ENCODE data around the gene GATD1. TPM values are rescaled to one million over a fixed set of nuclear protein-coding genes. Genes with fewer than 3 reads are reported as not detected.

The GATD1 gene
- polyA plus RNA-seq, 1 donor from 2014 or later: 146 TPM

GRCh38 chr11:799641-800316 is 22.5 kb upstream of the GATD1 start:
- no peak overlapping the region for H3K9ac ChIP-seq (ENCODE audit: low read length)
- peaks cover 13% of the 10 kb centered on the region for H3K79me2 ChIP-seq (replicated peaks; ENCODE audit: insufficient read depth, low read length)
- no peak overlapping the region for H3K27ac ChIP-seq (ENCODE audit: low read length)
- no peaks in the 10 kb centered on the region for H3K27me3 ChIP-seq (ENCODE audit: insufficient read depth, low read depth, low read length)
- no peak overlapping the region for H2AFZ ChIP-seq (ENCODE audit: low read depth, low read length)
- no peak for TF ChIP-seq POLR2AphosphoS5 (IDR thresholded peaks at IDR 0.05)
- no peak for TF ChIP-seq SMC3 (conservative IDR thresholded peaks at IDR 0.05; ENCODE audit: poor library complexity)
- TF ChIP-seq MXI1 (conservative IDR thresholded peaks at IDR 0.05; ENCODE audit: poor library complexity, severe bottlenecking): no peak
- no peak for TF ChIP-seq EZH2 (IDR thresholded peaks at IDR 0.05; ENCODE audit: borderline replicate concordance, insufficient read depth, low read length, poor library complexity, severe bottlenecking)
- TF ChIP-seq CTCF (IDR thresholded peaks at IDR 0.05; ENCODE audit: poor library complexity, severe bottlenecking): no peak
- TF ChIP-seq, protein P1, sequence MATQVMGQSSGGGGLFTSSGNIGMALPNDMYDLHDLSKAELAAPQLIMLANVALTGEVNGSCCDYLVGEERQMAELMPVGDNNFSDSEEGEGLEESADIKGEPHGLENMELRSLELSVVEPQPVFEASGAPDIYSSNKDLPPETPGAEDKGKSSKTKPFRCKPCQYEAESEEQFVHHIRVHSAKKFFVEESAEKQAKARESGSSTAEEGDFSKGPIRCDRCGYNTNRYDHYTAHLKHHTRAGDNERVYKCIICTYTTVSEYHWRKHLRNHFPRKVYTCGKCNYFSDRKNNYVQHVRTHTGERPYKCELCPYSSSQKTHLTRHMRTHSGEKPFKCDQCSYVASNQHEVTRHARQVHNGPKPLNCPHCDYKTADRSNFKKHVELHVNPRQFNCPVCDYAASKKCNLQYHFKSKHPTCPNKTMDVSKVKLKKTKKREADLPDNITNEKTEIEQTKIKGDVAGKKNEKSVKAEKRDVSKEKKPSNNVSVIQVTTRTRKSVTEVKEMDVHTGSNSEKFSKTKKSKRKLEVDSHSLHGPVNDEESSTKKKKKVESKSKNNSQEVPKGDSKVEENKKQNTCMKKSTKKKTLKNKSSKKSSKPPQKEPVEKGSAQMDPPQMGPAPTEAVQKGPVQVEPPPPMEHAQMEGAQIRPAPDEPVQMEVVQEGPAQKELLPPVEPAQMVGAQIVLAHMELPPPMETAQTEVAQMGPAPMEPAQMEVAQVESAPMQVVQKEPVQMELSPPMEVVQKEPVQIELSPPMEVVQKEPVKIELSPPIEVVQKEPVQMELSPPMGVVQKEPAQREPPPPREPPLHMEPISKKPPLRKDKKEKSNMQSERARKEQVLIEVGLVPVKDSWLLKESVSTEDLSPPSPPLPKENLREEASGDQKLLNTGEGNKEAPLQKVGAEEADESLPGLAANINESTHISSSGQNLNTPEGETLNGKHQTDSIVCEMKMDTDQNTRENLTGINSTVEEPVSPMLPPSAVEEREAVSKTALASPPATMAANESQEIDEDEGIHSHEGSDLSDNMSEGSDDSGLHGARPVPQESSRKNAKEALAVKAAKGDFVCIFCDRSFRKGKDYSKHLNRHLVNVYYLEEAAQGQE (IDR thresholded peaks at IDR 0.05; ENCODE audit: borderline replicate concordance): no peak
- TF ChIP-seq EP300 (conservative IDR thresholded peaks at IDR 0.05; ENCODE audit: poor library complexity, severe bottlenecking): no peak
- no peak for TF ChIP-seq TAF1 (IDR thresholded peaks at IDR 0.05; ENCODE audit: low read depth)
- TF ChIP-seq RAD21 (conservative IDR thresholded peaks at IDR 0.05): no peak
- no peaks in the 10 kb centered on the region for H3F3A ChIP-seq (ENCODE audit: insufficient read depth, low read length, poor library complexity, severe bottlenecking)
- H3K4me2 ChIP-seq (ENCODE audit: low read length): no peak overlapping the region
- H4K20me1 ChIP-seq (ENCODE audit: insufficient read depth): no peaks in the 10 kb centered on the region
- H3K9me3 ChIP-seq (ENCODE audit: low read length): no peaks in the 10 kb centered on the region
- H3K36me3 ChIP-seq (ENCODE audit: insufficient read depth, low read length): no peaks in the 10 kb centered on the region
- no peaks in the 10 kb centered on the region for H3K9me2 ChIP-seq (ENCODE audit: insufficient read depth, low read length)
- no peak overlapping the region for H3K4me3 ChIP-seq (ENCODE audit: low read length)

GRCh38 chr11:798093-798713 is 20.9 kb upstream of the GATD1 start, which contains the start of gene SLC25A22:
SLC25A22 (minus strand) TSS chr11:798281; CDS start chr11:795006, 3,275 bp downstream.
- H3K4me3 ChIP-seq (ENCODE audit: low read length): peak within 1 kb of the TSS; percentile 100
- TF ChIP-seq EP300 (conservative IDR thresholded peaks at IDR 0.05; ENCODE audit: poor library complexity, severe bottlenecking) (no peak), TAF1 (IDR thresholded peaks at IDR 0.05; ENCODE audit: low read depth) (no peak), EZH2 (IDR thresholded peaks at IDR 0.05; ENCODE audit: borderline replicate concordance, insufficient read depth, low read length, poor library complexity, severe bottlenecking) (no peak), MXI1 (conservative IDR thresholded peaks at IDR 0.05; ENCODE audit: poor library complexity, severe bottlenecking) (peak; percentile 54), POLR2AphosphoS5 (IDR thresholded peaks at IDR 0.05) (peak; percentile 74), RAD21 (conservative IDR thresholded peaks at IDR 0.05) (peak; percentile 72), SMC3 (conservative IDR thresholded peaks at IDR 0.05; ENCODE audit: poor library complexity) (peak; percentile 79), CTCF (IDR thresholded peaks at IDR 0.05; ENCODE audit: poor library complexity, severe bottlenecking) (peak; percentile 95)
- TF ChIP-seq, protein P1 (IDR thresholded peaks at IDR 0.05; ENCODE audit: borderline replicate concordance): no peak
- no peaks in the 10 kb centered on the region for H3K9me3 ChIP-seq (ENCODE audit: low read length)
- H2AFZ ChIP-seq (ENCODE audit: low read depth, low read length): peak within 1 kb of the TSS; percentile 68
- no peaks in the 10 kb centered on the region for H4K20me1 ChIP-seq (ENCODE audit: insufficient read depth)
- H3K27me3 ChIP-seq (ENCODE audit: insufficient read depth, low read depth, low read length): no peaks in the 10 kb centered on the region
- no peaks in the 10 kb centered on the region for H3K36me3 ChIP-seq (ENCODE audit: insufficient read depth, low read length)
- peak within 1 kb of the TSS; percentile 99 for H3K27ac ChIP-seq (ENCODE audit: low read length)
- peaks cover 13% of the 10 kb centered on the region for H3K79me2 ChIP-seq (replicated peaks; ENCODE audit: insufficient read depth, low read length)
- H3F3A ChIP-seq (ENCODE audit: insufficient read depth, low read length, poor library complexity, severe bottlenecking): no peaks in the 10 kb centered on the region
- H3K9me2 ChIP-seq (ENCODE audit: insufficient read depth, low read length): no peaks in the 10 kb centered on the region
- H3K4me2 ChIP-seq (ENCODE audit: low read length): peak within 1 kb of the TSS; percentile 63
- H3K9ac ChIP-seq (ENCODE audit: low read length): peak within 1 kb of the TSS; percentile 99

All from neural cell (in vitro differentiated cells).